HG03442 (cell line): Measurements from ENCODE around the gene TANC2.

Experiments
- ATAC-seq: cut with Tn5 transposase; IDR thresholded peaks from one replicate; pipeline ENCODE4 v1.9.1; 2021; ENCODE audit warnings: mild to moderate bottlenecking, moderate library complexity; ENCODE audit not compliant: unreplicated experiment

Gene TANC2

DNA sequence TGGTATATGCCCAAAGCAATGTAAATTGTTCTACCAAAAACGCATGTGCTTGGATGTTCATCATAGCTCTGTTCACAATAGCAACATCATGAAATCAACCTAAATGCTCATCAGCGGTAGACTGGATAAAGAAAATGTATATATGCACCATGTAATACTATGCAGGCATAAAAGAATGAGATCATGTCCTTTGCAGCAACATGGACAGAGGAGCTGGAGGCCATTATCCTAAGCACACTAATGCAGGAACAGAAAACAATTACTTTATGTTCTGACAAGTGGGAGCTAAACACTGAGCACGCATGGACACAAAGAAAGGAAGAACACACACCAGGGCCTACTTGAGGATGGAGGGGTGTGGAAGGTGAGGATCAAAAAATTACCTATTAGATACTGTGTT lies 33.7 kb downstream of the TANC2 start:
- ATAC-seq = no peak

DNA sequence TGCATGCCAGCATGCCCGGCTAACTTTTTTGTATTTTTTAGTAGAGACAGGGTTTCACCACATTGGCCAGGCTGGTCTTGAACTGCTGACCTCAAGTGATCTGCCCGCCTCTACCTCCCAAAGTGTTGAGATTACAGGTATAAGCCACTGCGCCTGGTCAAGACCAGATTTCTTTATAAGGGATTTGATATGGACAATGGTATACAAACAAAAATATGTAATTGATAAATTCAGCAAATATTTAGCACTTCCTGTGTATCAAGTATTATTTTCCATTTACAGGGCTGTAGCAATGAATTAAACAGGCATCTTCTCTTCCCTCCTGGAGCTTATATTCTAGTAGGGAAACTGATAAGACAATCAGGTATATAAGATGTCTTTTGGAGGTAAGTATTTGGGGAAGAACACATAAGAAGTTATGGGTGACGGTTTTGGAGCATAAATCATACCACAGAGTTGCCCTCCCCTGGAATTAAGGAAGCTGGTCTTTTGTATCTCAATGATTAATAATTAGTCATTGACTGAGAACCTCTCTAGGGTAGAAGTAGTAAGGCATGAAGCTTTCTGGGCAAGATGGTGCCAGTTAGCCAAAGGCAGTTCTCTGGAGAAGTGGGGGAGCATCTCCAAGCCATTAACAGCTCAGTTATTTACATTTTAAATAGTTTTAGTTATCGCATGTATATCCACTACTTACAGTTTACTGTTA lies 35.8 kb downstream of the TANC2 start:
- no peak for ATAC-seq

DNA sequence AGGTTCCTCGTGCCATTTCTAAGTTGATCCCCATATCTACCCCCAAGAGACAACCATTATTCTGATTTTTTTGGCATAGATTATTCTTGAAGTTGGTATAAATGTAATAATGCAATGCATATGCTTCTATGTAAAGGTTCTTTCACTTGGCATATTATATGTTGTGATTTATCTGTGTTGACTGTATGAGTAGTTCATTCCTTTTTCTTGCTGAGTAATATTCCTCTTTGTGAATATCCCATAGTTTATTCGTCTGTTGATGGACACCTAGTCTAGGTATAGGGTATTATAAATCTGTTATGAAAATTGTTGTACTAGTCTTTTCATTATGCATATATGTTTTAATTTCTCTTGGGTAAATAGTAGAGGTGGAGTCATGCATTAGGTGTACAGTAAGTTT lies 36.6 kb downstream of the TANC2 start:
- ATAC-seq = no peak

DNA sequence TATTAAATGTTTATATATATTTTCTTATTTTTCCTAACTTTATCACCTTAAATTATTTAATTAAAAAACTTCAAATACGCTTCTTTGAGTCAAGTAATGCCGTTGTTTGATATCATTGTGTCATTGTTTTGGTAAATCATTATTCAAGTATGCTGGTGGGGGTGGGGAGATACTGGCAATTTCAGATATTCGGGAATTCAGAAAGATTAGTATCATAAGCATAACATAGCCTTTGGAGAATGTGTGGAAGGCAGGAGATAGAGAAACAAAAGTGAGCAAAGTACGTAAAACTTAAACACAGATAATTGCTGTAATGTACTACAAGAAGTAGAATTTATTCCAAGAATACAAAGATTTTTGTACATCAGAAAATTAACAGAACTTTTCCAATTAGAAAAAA lies 49.8 kb downstream of the TANC2 start:
- ATAC-seq = no peak
